A549 (cell line): Measurements from ENCODE around the gene PCNX1. TPM values are rescaled to one million over a fixed set of nuclear protein-coding genes. Genes with fewer than 3 reads are reported as not detected.

Experiments
- ATAC-seq, 2 experiments: fragments of 200-7000 bp in 1 of 2; fragments of >200 bp in 1 of 2; cut with Nextera tagmentation in 1 of 2; cut with Tn5 transposase in 1 of 2; 3 replicates each; pipeline versions ENCODE4 v1.8.0 to v1.9.1; 2018 to 2020; ENCODE audit warnings: mild to moderate bottlenecking in 1 of 2, moderate library complexity in 1 of 2
- CTCF ChIA-PET: fragments of 300-600 bp; sonication (Branson Sonifier 250); formaldehyde crosslinking; extraction: SDS; loops from one replicate; lab custom pipeline; 2021; ENCODE audit warnings: antibody characterized with exemption, inconsistent platforms; lab: Yijun Ruan, JAX
- POLR2A ChIA-PET: fragments of 350-600 bp; formaldehyde crosslinking; extraction: SDS; loops from one replicate; lab custom pipeline; 2021; ENCODE audit warnings: antibody characterized with exemption, inconsistent platforms; lab: Yijun Ruan, JAX
- DNase-seq, 2 experiments: peaks; one replicate each; pipeline versions ENCODE4 v3.0.0 to v3.0.0-alpha.2; 2011 to 2016; ENCODE audit warnings: low read depth in 1 of 2, low spot score in 1 of 2
- FAIRE-seq: peaks from 2 replicates; lab custom pipeline; 2011; peaks lifted over from hg19 to GRCh38; lab: Jason Lieb, UNC
- H3K27ac ChIP-seq, 2 experiments: fragments of >200 bp; sonication (Bioruptor Twin); formaldehyde crosslinking; 3 replicates each; pipeline ENCODE4 v1.5.1; 2016 to 2017
- H3K4me1 ChIP-seq: fragments of >200 bp; sonication (Bioruptor Twin); formaldehyde crosslinking; 3 replicates; pipeline ENCODE4 v1.6.1; 2016
- H3K4me2 ChIP-seq: fragments of >200 bp; sonication (Bioruptor Twin); formaldehyde crosslinking; 3 replicates; pipeline ENCODE4 v1.6.1; 2016
- H3K4me3 ChIP-seq: fragments of >200 bp; sonication (Bioruptor Twin); formaldehyde crosslinking; 3 replicates; pipeline ENCODE4 v1.5.1; 2016
- H3K9me3 ChIP-seq: fragments of >200 bp; sonication (Bioruptor Twin); formaldehyde crosslinking; 3 replicates; pipeline ENCODE4 v1.6.1; 2016
- CBX8 ChIP-seq: fragments of 200-600 bp; sonication (generic); IDR thresholded peaks from 2 replicates; pipeline ENCODE4 v1.6.1; 2016
- CHD2 ChIP-seq: fragments of 150-350 bp; IDR thresholded peaks from 2 replicates; pipeline ENCODE4 v1.6.1; 2014; ENCODE audit warnings: low read length; ENCODE audit not compliant: partially characterized antibody
- FOSB ChIP-seq: fragments of 250-450 bp; sonication (Bioruptor Pico); IDR thresholded peaks from 2 replicates; pipeline ENCODE4 v1.5.0; 2020; ENCODE audit warnings: mild to moderate bottlenecking, moderate library complexity
- GATA3 ChIP-seq: IDR thresholded peaks from 2 replicates; pipeline ENCODE4 v1.6.1; 2012; ENCODE audit warnings: borderline replicate concordance
- HDAC2 ChIP-seq: fragments of 200-600 bp; sonication (generic); IDR thresholded peaks from 2 replicates; pipeline ENCODE4 v1.6.1; 2016
- HOXB13 ChIP-seq: fragments of 250-450 bp; sonication (Bioruptor Pico); IDR thresholded peaks from 2 replicates; pipeline ENCODE4 v1.5.0; 2020; ENCODE audit warnings: low read depth, mild to moderate bottlenecking, moderate library complexity
- JUN ChIP-seq, 2 experiments: fragments of >200 bp; sonication (Bioruptor Twin); formaldehyde crosslinking; IDR thresholded peaks; 2 replicates in 1 of 2; 3 replicates in 1 of 2; pipeline ENCODE4 v1.6.1; 2016 to 2017
- KDM5A ChIP-seq: fragments of 200-600 bp; sonication (generic); IDR thresholded peaks from 2 replicates; pipeline ENCODE4 v1.6.1; 2016; ENCODE audit warnings: antibody characterized with exemption, mild to moderate bottlenecking
- MAFK ChIP-seq: fragments of 450-650 bp; IDR thresholded peaks from 2 replicates; pipeline ENCODE4 v1.6.1; 2014; ENCODE audit not compliant: partially characterized antibody
- NPAS2 ChIP-seq: fragments of 250-450 bp; sonication (Bioruptor Pico); IDR thresholded peaks from 2 replicates; pipeline ENCODE4 v1.8.0; 2022; ENCODE audit warnings: mild to moderate bottlenecking, moderate library complexity, borderline replicate concordance
- PHF8 ChIP-seq: fragments of 200-600 bp; sonication (generic); IDR thresholded peaks from 2 replicates; pipeline ENCODE4 v1.6.1; 2016; ENCODE audit warnings: low read depth, mild to moderate bottlenecking, antibody characterized with exemption, moderate library complexity, borderline replicate concordance
- POLR2A ChIP-seq: IDR thresholded peaks from 2 replicates; pipeline ENCODE4 v1.6.1; 2012; ENCODE audit warnings: mild to moderate bottlenecking, low read length
- POLR2AphosphoS2 ChIP-seq: conservative IDR thresholded peaks from 2 replicates; pipeline ENCODE4 v1.6.1; 2012; ENCODE audit warnings: low read length, improper control_type of control experiment, inconsistent platforms
- RARB ChIP-seq: fragments of 250-450 bp; sonication (Bioruptor Pico); IDR thresholded peaks from 2 replicates; pipeline ENCODE4 v1.8.0; 2021; ENCODE audit warnings: mild to moderate bottlenecking, moderate library complexity
- RFX5 ChIP-seq: fragments of 450-650 bp; IDR thresholded peaks from 2 replicates; pipeline ENCODE4 v1.7.1; 2014; ENCODE audit warnings: antibody characterized with exemption, mild to moderate bottlenecking, moderate library complexity
- RNF2 ChIP-seq: fragments of 200-600 bp; sonication (generic); IDR thresholded peaks from 2 replicates; pipeline ENCODE4 v1.6.1; 2016; ENCODE audit warnings: low read depth, mild to moderate bottlenecking, antibody characterized with exemption, moderate library complexity, borderline replicate concordance
- SMC3 ChIP-seq: fragments of >200 bp; sonication (Bioruptor Twin); formaldehyde crosslinking; IDR thresholded peaks from 3 replicates; pipeline ENCODE4 v1.6.1; 2018; ENCODE audit warnings: inconsistent platforms
- SREBF2 ChIP-seq: fragments of 450-650 bp; IDR thresholded peaks from 2 replicates; pipeline ENCODE4 v1.6.1; 2014; ENCODE audit warnings: mild to moderate bottlenecking, moderate library complexity
- TP53 ChIP-seq: fragments of 250-450 bp; sonication (Bioruptor Pico); IDR thresholded peaks from 2 replicates; pipeline ENCODE4 v1.5.0; 2021; ENCODE audit warnings: mild to moderate bottlenecking, moderate library complexity
- WGBS: methylation state at CpG from one replicate; pipeline ENCODE4 v1.1.6; 2017; ENCODE audit errors: missing lambda C conversion rate; 5-methylcytosine and 5-hydroxymethylcytosine counted together
- polyA plus RNA-seq, 4 experiments: library from polyadenylated mRNA; depleted of rRNA in 3 of 4; stranded (reverse); fragments of >200 nt; fragmentation: RNase III in 1 of 4; extraction: RNeasy Plus Mini Kit Qiagen cat#74134 plus additional on column Dnase treatment in 1 of 4; gene quantifications; 2 replicates in 3 of 4; 3 replicates in 1 of 4; pipeline ENCODE4 v1.2.3, GENCODE V29; 2011 to 2017
- TF ChIP-seq, protein P1 (sequence below): fragments of >200 bp; sonication (Bioruptor Twin); formaldehyde crosslinking; IDR thresholded peaks from 3 replicates; pipeline ENCODE4 v1.6.1; 2016
- TF ChIP-seq, protein P2 (sequence below): IDR thresholded peaks from 2 replicates; pipeline ENCODE4 v1.6.1; 2012; ENCODE audit warnings: low read depth, borderline replicate concordance

The PCNX1 gene
- polyA plus RNA-seq, 2 of the 4 experiments (the other 2 are of a cell fraction), result 10.4 to 45.0 TPM

DNA sequence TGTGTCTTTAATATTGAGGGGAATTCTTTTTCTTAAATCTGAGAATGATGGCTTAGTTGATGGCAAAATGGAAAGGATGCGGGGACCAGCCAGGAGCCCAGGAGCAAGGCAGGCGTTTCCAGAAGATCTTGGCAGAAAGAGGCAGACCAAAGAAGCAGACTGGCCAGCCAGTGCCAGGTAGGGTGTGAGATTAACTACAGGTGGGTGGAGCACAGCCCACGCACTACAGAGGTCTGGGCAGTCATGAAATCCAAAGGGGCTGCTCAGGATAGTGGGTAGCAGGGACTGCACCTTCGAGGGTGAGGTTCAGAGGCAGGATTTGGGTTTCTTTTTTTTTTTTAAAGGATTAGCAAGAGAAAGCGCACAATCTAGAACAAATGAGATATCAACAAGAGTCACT, 17.7 kb upstream of the PCNX1 start (continued):
- TF ChIP-seq FOSB (CRISPR knock-in tag), result no peak

DNA sequence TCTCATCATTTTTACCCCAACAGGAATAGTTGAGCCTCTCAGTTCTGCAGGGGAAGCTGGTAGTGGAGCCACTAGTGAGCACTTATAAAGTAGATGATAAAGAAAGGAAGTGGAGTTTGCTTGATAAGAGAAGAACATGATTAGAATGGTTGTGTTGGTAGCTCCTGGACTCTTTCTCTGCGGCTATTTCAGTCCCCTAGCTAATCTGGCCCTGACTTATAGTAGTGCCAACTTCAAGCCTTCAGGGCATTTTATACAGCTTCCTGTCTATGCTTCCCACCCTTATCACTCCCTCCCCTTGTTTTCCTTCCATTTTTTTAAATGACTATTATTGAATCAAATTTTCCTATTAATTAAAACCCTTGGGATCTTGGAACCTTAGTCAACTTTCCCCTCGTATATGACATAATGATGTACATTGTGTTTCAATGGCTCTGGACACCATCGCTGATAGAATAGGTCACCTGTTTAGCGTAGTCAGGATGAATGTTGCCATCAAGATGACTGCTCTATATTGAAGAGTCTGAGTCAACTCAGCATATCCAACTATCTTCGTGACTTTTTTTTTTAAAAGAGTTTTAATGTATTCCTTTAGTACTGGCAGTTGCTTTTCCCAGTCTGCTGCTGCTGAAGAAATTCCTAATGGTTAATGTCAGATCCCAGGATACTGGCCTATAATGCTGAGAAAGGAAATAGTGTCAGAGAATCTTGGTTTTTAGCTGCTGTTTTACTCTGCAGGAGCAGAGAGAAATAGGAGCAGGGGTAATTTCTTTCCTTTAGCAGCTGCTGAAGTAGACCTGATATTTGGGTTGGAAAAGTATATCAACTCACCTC, 16.2 kb upstream of the PCNX1 start:
- Histone ChIP-seq H3K4me1 (no peaks in the 10 kb centered on the region), H3K27ac (no peak overlapping the region), H3K9me3 (no peaks in the 10 kb centered on the region), H3K4me3 (no peak overlapping the region), H3K4me2 (no peak overlapping the region)
- CTCF ChIA-PET, result interaction anchor here (1.3 kb wide), 1 partner anchor 15 kb away, joined by 3 read pairs; no protein-coding TSS in a partner anchor
- DNase-seq (no peak), FAIRE-seq (no peak), ATAC-seq (no peak)
- WGBS, result 77% methylated on average over 5 of the region's 5 CpGs
- POLR2A ChIA-PET, result no interaction called here
- no peak for TF ChIP-seq GATA3
- TF ChIP-seq KDM5A, result no peak
- TF ChIP-seq PHF8, result no peak
- no peak for TF ChIP-seq RARB (CRISPR knock-in tag)
- TF ChIP-seq SREBF2, result no peak
- no peak for TF ChIP-seq RNF2
- TF ChIP-seq TP53 (CRISPR knock-in tag), result no peak
- TF ChIP-seq HDAC2, result no peak
- TF ChIP-seq POLR2A, result no peak
- TF ChIP-seq, protein P1, sequence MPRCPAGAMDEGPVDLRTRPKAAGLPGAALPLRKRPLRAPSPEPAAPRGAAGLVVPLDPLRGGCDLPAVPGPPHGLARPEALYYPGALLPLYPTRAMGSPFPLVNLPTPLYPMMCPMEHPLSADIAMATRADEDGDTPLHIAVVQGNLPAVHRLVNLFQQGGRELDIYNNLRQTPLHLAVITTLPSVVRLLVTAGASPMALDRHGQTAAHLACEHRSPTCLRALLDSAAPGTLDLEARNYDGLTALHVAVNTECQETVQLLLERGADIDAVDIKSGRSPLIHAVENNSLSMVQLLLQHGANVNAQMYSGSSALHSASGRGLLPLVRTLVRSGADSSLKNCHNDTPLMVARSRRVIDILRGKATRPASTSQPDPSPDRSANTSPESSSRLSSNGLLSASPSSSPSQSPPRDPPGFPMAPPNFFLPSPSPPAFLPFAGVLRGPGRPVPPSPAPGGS, result no peak
- TF ChIP-seq CBX8, result no peak
- no peak for TF ChIP-seq POLR2AphosphoS2
- TF ChIP-seq HOXB13, result no peak
- no peak for TF ChIP-seq MAFK
- no peak for TF ChIP-seq SMC3

DNA sequence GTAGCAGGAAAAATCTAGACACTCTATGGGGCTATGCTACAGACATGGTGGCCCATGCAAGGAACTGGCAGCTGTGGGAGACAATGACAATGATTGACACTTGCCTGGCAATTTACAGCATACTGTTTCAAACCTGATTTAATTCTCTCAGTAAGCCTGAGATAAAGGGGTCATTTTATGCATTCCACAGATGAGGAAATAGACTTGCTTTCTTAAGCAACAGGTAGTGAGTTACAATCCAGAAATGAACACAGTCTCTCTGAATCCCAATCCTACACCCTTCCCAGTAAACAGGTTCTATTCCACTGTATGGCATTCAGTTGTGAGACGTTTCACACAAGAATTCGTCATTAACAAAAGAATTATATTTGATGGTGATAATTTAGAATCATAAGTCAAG, 15.5 kb upstream of the PCNX1 start:
- TF ChIP-seq, protein P2, sequence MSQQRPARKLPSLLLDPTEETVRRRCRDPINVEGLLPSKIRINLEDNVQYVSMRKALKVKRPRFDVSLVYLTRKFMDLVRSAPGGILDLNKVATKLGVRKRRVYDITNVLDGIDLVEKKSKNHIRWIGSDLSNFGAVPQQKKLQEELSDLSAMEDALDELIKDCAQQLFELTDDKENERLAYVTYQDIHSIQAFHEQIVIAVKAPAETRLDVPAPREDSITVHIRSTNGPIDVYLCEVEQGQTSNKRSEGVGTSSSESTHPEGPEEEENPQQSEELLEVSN, result no peak
- TF ChIP-seq SREBF2 (no peak), HOXB13 (no peak), RFX5 (no peak), SMC3 (no peak), CHD2 (no peak), NPAS2 (CRISPR knock-in tag) (no peak), KDM5A (no peak), POLR2A (no peak), HDAC2 (no peak), JUN (IDR thresholded peaks at IDR 0.05) (no peak)
- no peak overlapping the region for H3K4me2 ChIP-seq
- no peak for ATAC-seq
- H3K4me1 ChIP-seq, result no peaks in the 10 kb centered on the region
- CTCF ChIA-PET, result interaction anchor here (1.3 kb wide), 2 partner anchors 14 to 16 kb away, joined by 3 to 5 read pairs; partner anchors contain the start of gene PCNX1
- H3K4me3 ChIP-seq, result no peak overlapping the region
- no peak for FAIRE-seq
- POLR2A ChIA-PET, result no interaction called here
- 61% methylated on average over 2 of the region's 2 CpGs for WGBS
- H3K27ac ChIP-seq, result no peak overlapping the region
- no peaks in the 10 kb centered on the region for H3K9me3 ChIP-seq
- no peak for DNase-seq
